Erythroblast (primary cell): ENCODE data around the gene SYTL1.

ENCODE experiments used
- GATA1 ChIP-seq: IDR thresholded peaks from 2 replicates; pipeline ENCODE4 v1.6.1; 2011; ENCODE audit warnings: low read depth, mild to moderate bottlenecking, control low read depth, low read length, moderate library complexity
- POLR2A ChIP-seq: IDR thresholded peaks from 2 replicates; pipeline ENCODE4 v1.6.1; 2011; ENCODE audit warnings: mild to moderate bottlenecking, low read length

GRCh38 chr1:27364696-27365371 is 23.0 kb downstream of the SYTL1 start:
- TF ChIP-seq POLR2A (no peak), GATA1 (no peak)
